ENCODE results near the gene PRR35.
"Not testable (repeated sequence)": the region's sequence is repeated elsewhere in the genome, so short reads cannot be mapped to it uniquely, and the experiment has no call there.

PRR35 gene

DNA sequence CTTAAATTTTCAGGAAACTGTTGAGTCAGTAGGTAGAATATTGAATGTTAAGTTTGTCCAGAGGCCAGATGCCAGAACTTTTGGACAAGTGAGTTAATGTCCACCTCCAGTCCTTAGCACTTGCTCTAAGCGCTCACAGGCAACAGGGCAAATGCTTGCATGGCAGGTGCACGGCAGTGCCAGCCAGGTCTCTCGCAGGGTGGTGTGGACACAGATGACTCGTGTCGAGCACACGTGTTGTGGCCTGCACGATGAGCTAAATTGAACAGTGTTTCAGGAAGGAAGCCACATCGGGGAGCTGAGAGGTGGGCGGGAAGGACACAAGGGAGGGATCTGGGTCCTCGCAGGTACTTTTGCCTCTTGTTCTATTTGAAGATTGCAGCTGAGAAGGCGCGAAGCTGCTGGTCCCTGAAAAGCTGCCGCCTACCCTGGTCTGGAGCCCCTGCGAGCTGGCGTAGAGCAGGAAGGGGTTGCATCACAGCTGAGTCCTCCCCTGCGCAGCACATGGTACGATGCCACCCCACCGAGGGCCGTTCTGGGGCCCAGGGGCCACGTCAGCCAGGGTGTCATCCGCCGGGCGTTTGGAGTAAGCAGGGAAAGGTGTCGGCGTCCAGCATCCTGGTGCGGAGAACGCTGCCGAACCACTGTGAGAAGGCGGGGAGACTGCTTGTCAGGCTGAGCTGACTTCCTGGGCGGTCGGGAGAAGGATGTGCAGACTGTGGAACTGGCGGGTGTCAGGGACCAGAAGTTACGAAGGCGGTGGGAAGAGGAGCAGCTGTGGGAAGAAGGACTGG is 35.9 kb downstream of the PRR35 start:
- H4K20me1 ChIP-seq (ENCODE audit: insufficient read depth), result no peaks in the 10 kb centered on the region
- H3K27me3 ChIP-seq (ENCODE audit: insufficient read depth, low read depth), result no peaks in the 10 kb centered on the region
- H3K36me3 ChIP-seq (ENCODE audit: insufficient read depth), result no peaks in the 10 kb centered on the region
- TF ChIP-seq, protein P1, sequence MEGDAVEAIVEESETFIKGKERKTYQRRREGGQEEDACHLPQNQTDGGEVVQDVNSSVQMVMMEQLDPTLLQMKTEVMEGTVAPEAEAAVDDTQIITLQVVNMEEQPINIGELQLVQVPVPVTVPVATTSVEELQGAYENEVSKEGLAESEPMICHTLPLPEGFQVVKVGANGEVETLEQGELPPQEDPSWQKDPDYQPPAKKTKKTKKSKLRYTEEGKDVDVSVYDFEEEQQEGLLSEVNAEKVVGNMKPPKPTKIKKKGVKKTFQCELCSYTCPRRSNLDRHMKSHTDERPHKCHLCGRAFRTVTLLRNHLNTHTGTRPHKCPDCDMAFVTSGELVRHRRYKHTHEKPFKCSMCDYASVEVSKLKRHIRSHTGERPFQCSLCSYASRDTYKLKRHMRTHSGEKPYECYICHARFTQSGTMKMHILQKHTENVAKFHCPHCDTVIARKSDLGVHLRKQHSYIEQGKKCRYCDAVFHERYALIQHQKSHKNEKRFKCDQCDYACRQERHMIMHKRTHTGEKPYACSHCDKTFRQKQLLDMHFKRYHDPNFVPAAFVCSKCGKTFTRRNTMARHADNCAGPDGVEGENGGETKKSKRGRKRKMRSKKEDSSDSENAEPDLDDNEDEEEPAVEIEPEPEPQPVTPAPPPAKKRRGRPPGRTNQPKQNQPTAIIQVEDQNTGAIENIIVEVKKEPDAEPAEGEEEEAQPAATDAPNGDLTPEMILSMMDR (conservative IDR thresholded peaks at IDR 0.05; ENCODE audit: low read depth, low read length), result no peak
- peaks cover 3% of the 10 kb centered on the region for H3K4me1 ChIP-seq (ENCODE audit: low read depth, poor library complexity, severe bottlenecking)
- peaks cover 25% of the 10 kb centered on the region for H3K79me2 ChIP-seq (ENCODE audit: insufficient read depth, low read depth)
- no peak overlapping the region for H2AFZ ChIP-seq (ENCODE audit: low read depth)
- no peak overlapping the region for H3K4me3 ChIP-seq (IDR thresholded peaks at IDR 0.05; ENCODE audit: insufficient read depth, low read depth, low read length)
- no peak overlapping the region for H3K27ac ChIP-seq
- no peak overlapping the region for H3K9ac ChIP-seq
- H3K4me2 ChIP-seq, result no peak overlapping the region

DNA sequence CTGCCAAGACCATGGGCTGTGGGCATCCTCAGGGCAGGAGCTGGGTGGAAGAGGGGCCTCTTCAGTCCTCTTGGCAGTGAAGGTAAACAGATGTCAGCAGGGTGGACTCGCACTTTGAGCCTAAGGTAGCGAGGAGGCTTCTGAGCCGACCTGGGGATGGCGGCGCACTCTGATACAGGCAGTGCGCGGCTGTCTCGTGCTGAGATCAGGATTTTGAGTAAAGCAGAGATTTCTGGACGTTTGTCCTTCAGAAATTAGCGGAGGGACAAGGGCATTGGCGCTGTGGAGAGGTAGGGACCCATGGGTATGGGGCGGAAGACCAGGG is 36.5 kb downstream of the PRR35 start:
- Histone ChIP-seq H3K27ac (no peak overlapping the region), H2AFZ (ENCODE audit: low read depth) (no peak overlapping the region), H3K79me2 (ENCODE audit: insufficient read depth, low read depth) (peaks cover 25% of the 10 kb centered on the region; the same call in 1 of the 2 replicates), H3K9ac (no peak overlapping the region), H3K36me3 (ENCODE audit: insufficient read depth) (no peaks in the 10 kb centered on the region), H3K4me2 (no peak overlapping the region), H3K27me3 (ENCODE audit: insufficient read depth, low read depth) (no peaks in the 10 kb centered on the region), H3K4me3 (IDR thresholded peaks at IDR 0.05; ENCODE audit: insufficient read depth, low read depth, low read length) (no peak overlapping the region), H3K4me1 (ENCODE audit: low read depth, poor library complexity, severe bottlenecking) (no peaks in the 10 kb centered on the region), H4K20me1 (ENCODE audit: insufficient read depth) (no peaks in the 10 kb centered on the region)
- TF ChIP-seq, protein P1 (conservative IDR thresholded peaks at IDR 0.05; ENCODE audit: low read depth, low read length), result no peak

DNA sequence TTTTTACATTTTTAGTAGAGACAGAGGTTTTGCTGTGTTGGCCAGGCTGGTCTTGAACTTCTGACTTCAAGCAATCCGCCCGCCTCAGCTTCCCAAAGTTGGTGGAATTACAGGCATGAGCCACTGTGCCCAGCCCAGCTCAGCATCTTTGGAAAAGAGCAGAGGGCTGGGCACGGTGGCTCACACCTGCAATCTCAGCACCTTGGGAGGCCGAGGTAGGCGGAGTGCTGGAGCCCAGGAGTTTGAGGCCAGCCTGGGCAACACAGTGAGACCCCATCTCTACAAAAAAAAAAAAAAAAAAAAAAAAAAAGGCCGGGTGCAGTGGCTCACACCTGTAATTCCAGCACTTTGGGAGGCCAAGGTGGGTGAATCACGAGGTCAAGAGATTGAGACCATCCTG is 37.5 kb downstream of the PRR35 start:
- H4K20me1 ChIP-seq (ENCODE audit: insufficient read depth); H3K4me1 ChIP-seq (ENCODE audit: low read depth, poor library complexity, severe bottlenecking); H3K9ac ChIP-seq: not testable (repeated sequence)

DNA sequence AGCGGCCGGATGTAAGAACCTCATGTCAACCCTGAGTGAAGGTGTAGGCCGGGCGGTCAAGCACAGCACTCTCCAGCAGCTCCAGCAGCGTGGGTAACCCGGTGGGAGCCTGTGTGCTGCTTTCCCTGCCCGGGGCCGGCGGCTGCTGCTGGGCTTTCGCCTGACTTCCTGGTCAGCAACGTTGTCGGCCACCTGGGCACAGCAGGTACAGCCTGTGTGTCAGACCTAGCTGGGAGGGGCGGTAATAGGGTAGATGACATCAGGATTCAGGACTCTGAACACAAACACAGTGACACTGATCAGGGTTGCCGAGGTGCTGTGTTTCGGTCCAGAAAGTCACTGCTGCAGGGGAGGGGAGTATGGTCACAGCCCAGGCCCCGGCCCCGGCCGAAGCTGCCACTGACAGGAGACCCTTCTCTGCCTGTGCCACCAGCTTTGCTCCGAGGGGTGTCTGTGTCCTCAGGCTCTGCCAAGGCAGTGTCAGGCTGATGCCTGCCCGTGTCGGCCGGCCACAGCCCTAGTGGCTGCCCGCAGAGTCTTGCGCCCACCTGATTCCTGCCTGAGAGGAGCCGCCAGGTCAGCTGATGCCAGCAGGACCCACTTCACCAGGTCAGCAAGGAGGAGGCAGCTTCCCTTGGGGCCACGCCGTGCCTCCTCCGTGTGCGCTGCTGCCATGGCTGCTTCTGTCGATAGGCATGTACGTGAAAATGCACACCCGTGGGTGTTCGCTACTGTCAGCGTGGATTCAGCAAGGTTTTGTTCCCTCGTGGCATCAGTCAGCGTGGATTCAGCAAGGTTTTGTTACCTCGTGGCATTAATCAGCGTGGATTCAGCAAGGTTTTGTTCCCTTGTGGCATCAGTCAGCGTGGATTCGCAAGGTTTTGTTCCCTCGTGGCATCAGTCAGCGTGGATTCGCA is 38.9 kb downstream of the PRR35 start:
- Histone ChIP-seq H3K27ac (no peak overlapping the region), H3K4me2 (no peak overlapping the region), H3K9ac (no peak overlapping the region), H2AFZ (ENCODE audit: low read depth) (no peak overlapping the region), H3K36me3 (ENCODE audit: insufficient read depth) (no peaks in the 10 kb centered on the region), H3K79me2 (ENCODE audit: insufficient read depth, low read depth) (peaks cover 13% of the 10 kb centered on the region; the same call in 1 of the 2 replicates), H3K4me3 (IDR thresholded peaks at IDR 0.05; ENCODE audit: insufficient read depth, low read depth, low read length) (no peak overlapping the region), H3K4me1 (ENCODE audit: low read depth, poor library complexity, severe bottlenecking) (no peaks in the 10 kb centered on the region), H3K27me3 (ENCODE audit: insufficient read depth, low read depth) (no peaks in the 10 kb centered on the region), H4K20me1 (ENCODE audit: insufficient read depth) (no peaks in the 10 kb centered on the region)
- TF ChIP-seq, protein P1 (conservative IDR thresholded peaks at IDR 0.05; ENCODE audit: low read depth, low read length), result no peak

More for the DNA sequence above, 37.5 kb downstream of the PRR35 start:
- not testable (repeated sequence) for H3K4me2 ChIP-seq; H3K36me3 ChIP-seq (ENCODE audit: insufficient read depth); H2AFZ ChIP-seq (ENCODE audit: low read depth); H3K27ac ChIP-seq; H3K4me3 ChIP-seq (IDR thresholded peaks at IDR 0.05; ENCODE audit: insufficient read depth, low read depth, low read length); H3K27me3 ChIP-seq (ENCODE audit: insufficient read depth, low read depth)
- peaks cover 15% of the 10 kb centered on the region; the same call in 1 of the 2 replicates for H3K79me2 ChIP-seq (ENCODE audit: insufficient read depth, low read depth)
